Stimulated activated CD8-positive, alpha-beta memory T cell treated with anti-CD3 and anti-CD28 coated beads, Interleukin-7, amount 100 ng/mL, for 4 hours (primary cell): Measurements from ENCODE around the gene TSEN2.
"Not testable (repeated sequence)": the region's sequence is repeated elsewhere in the genome, so short reads cannot be mapped to it uniquely, and the experiment has no call there.

Experiments used
- DNase-seq, 2 donors: peaks; one replicate each; pipeline ENCODE4 v3.0.0-alpha.2; 2020; ENCODE audit warnings: low read depth in 2 of 2

TSEN2 gene

GRCh38 chr3:12452361-12453330 is 31.6 kb upstream of the TSEN2 start:
- no peak for DNase-seq

- DNase-seq, result no peak
Measured at GRCh38 chr3:12454076-12454815, 30.0 kb upstream of the TSEN2 start.

- DNase-seq, result no peak
Measured at GRCh38 chr3:12454816-12455121, 29.5 kb upstream of the TSEN2 start.

- DNase-seq, result no peak
Measured at GRCh38 chr3:12455740-12456139, 28.5 kb upstream of the TSEN2 start.

- DNase-seq, result no peak
Measured at GRCh38 chr3:12456441-12456840, 27.8 kb upstream of the TSEN2 start.

- DNase-seq, result not testable (repeated sequence)
Measured at GRCh38 chr3:12457380-12457779, 26.9 kb upstream of the TSEN2 start.

GRCh38 chr3:12458901-12459300 is 25.4 kb upstream of the TSEN2 start:
- DNase-seq, result no peak

- no peak for DNase-seq
Measured at GRCh38 chr3:12460127-12460526, 24.2 kb upstream of the TSEN2 start.

GRCh38 chr3:12461097-12461649 is 23.1 kb upstream of the TSEN2 start:
- DNase-seq, result no peak

GRCh38 chr3:12462159-12462947 is 21.9 kb upstream of the TSEN2 start:
- DNase-seq, result no peak

- no peak for DNase-seq
Measured at GRCh38 chr3:12463686-12464085, 20.6 kb upstream of the TSEN2 start.

GRCh38 chr3:12464181-12464580 is 20.1 kb upstream of the TSEN2 start:
- DNase-seq, result no peak

GRCh38 chr3:12465151-12465835 is 19.0 kb upstream of the TSEN2 start:
- no peak for DNase-seq

GRCh38 chr3:12465836-12466225 is 18.4 kb upstream of the TSEN2 start:
- DNase-seq, result no peak

GRCh38 chr3:12467746-12468145 is 16.5 kb upstream of the TSEN2 start:
- DNase-seq, result no peak

- no peak for DNase-seq
Measured at GRCh38 chr3:12468276-12468675, 16.0 kb upstream of the TSEN2 start.

- DNase-seq, result no peak
Measured at GRCh38 chr3:12468757-12469156, 15.5 kb upstream of the TSEN2 start.

- not testable (repeated sequence) for DNase-seq
Measured at GRCh38 chr3:12469222-12469621, 15.1 kb upstream of the TSEN2 start.

- DNase-seq, result no peak
Measured at GRCh38 chr3:12470111-12470510, 14.2 kb upstream of the TSEN2 start.

- no peak for DNase-seq
Measured at GRCh38 chr3:12470680-12471079, 13.6 kb upstream of the TSEN2 start.

- peak; percentile 29 to 42 for DNase-seq
Measured at GRCh38 chr3:12471241-12471640, 13.0 kb upstream of the TSEN2 start.
